Measurements from ENCODE around the gene BACE2. TPM values are rescaled to one million over a fixed set of nuclear protein-coding genes. Genes with fewer than 3 reads are reported as not detected.

The BACE2 gene
- polyA plus RNA-seq, 1 donor (not counting 4 experiments of a cell fraction or from before 2014, with no cell fraction given): 130 TPM

DNA sequence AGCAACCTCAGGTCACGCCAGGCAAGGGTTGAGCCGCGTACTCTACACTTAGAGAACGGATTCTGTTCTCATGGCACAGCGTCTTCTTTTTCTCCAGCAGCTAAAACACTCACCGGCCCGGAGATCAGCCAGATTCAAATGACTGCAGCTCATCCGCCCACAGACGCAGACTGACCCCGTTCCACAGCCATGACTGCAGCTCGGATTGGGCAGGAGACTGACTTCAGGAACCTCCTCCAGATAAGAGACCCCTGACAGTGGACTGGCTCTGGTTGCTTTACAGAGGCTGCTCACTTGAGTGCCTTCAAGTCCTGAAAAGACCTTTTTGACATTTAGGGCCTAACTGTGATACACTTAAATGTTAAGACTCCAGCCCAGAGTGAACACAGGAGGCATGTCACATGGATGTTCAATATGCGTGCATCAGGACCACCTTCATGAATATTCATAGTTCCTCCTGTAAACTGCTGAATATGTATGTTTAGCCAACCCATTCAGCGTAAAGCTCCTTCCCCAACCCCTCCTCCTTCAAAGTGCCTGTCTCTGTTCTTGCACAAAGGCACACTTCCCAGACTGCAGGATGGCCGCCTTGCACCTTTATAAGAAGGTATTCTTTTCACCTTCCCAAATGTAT is 42.6 kb downstream of the BACE2 start:
- TF ChIP-seq, protein P1, sequence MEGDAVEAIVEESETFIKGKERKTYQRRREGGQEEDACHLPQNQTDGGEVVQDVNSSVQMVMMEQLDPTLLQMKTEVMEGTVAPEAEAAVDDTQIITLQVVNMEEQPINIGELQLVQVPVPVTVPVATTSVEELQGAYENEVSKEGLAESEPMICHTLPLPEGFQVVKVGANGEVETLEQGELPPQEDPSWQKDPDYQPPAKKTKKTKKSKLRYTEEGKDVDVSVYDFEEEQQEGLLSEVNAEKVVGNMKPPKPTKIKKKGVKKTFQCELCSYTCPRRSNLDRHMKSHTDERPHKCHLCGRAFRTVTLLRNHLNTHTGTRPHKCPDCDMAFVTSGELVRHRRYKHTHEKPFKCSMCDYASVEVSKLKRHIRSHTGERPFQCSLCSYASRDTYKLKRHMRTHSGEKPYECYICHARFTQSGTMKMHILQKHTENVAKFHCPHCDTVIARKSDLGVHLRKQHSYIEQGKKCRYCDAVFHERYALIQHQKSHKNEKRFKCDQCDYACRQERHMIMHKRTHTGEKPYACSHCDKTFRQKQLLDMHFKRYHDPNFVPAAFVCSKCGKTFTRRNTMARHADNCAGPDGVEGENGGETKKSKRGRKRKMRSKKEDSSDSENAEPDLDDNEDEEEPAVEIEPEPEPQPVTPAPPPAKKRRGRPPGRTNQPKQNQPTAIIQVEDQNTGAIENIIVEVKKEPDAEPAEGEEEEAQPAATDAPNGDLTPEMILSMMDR (optimal IDR thresholded peaks at IDR 0.05 in 1 of 3, IDR thresholded peaks at IDR 0.05 in 1 of 3, conservative IDR thresholded peaks at IDR 0.05 in 1 of 3; ENCODE audit: extremely low read depth in 1 of 3, insufficient read depth in 2 of 3, low read length in 3 of 3): no peak
- TF ChIP-seq EZH2 (IDR thresholded peaks at IDR 0.05; ENCODE audit: low read length): no peak
- no peak overlapping the region for H2AFZ ChIP-seq (ENCODE audit: control insufficient read depth, low read length)
- H3K4me3 ChIP-seq (ENCODE audit: control insufficient read depth in 2 of 3, extremely low read depth in 1 of 3, insufficient read depth in 2 of 3, low read depth in 1 of 3, low read length in 3 of 3): no peak overlapping the region
- no peak for DNase-seq (ENCODE audit: low read depth, low spot score)
- H3K9ac ChIP-seq (ENCODE audit: control insufficient read depth, extremely low read depth, insufficient read depth, low read length): no peak overlapping the region
- H3K4me1 ChIP-seq (ENCODE audit: control insufficient read depth, extremely low read depth, insufficient read depth, low read length): no peaks in the 10 kb centered on the region
- H3K27me3 ChIP-seq (ENCODE audit: control insufficient read depth, extremely low read depth, insufficient read depth, low read length): no peaks in the 10 kb centered on the region
- H3K9me1 ChIP-seq (ENCODE audit: control insufficient read depth, extremely low read depth, insufficient read depth, low read length): no peaks in the 10 kb centered on the region
- no peak for FAIRE-seq
- H3K4me2 ChIP-seq (ENCODE audit: control insufficient read depth, extremely low read depth, insufficient read depth, low read depth, low read length): no peak overlapping the region
- dilution Hi-C loops (cut with MboI; ENCODE audit: extremely low pct_ligation_motif_present, low sequenced_read_pairs): no loop called here
- peaks cover 6% of the 10 kb centered on the region for H4K20me1 ChIP-seq (ENCODE audit: control insufficient read depth, extremely low read depth, insufficient read depth, low read length)
- peaks cover 0 to 5% of the 10 kb centered on the region in 2 experiments for H3K36me3 ChIP-seq (ENCODE audit: control insufficient read depth in 2 of 2, extremely low read depth in 1 of 2, insufficient read depth in 2 of 2, low read length in 2 of 2)
- peaks cover 76% of the 10 kb centered on the region for H3K79me2 ChIP-seq (ENCODE audit: control insufficient read depth, insufficient read depth, low read length)
- H3K27ac ChIP-seq (ENCODE audit: control insufficient read depth, insufficient read depth, low read length): no peak overlapping the region
- no peaks in the 10 kb centered on the region for H3K9me3 ChIP-seq (ENCODE audit: control insufficient read depth, low read depth, low read length)

GRCh38 chr21:41211060-41211805 is 43.3 kb downstream of the BACE2 start:
- DNase-seq (ENCODE audit: low read depth, low spot score) (no peak), FAIRE-seq (no peak)
- Histone ChIP-seq H3K4me1 (ENCODE audit: control insufficient read depth, extremely low read depth, insufficient read depth, low read length) (no peaks in the 10 kb centered on the region), H3K9me3 (ENCODE audit: control insufficient read depth, low read depth, low read length) (no peaks in the 10 kb centered on the region), H3K4me3 (ENCODE audit: control insufficient read depth in 2 of 3, extremely low read depth in 1 of 3, insufficient read depth in 2 of 3, low read depth in 1 of 3, low read length in 3 of 3) (no peak overlapping the region), H3K36me3 (ENCODE audit: control insufficient read depth in 2 of 2, extremely low read depth in 1 of 2, insufficient read depth in 2 of 2, low read length in 2 of 2) (peaks cover 0 to 6% of the 10 kb centered on the region in 2 experiments), H3K9ac (ENCODE audit: control insufficient read depth, extremely low read depth, insufficient read depth, low read length) (no peak overlapping the region), H3K9me1 (ENCODE audit: control insufficient read depth, extremely low read depth, insufficient read depth, low read length) (no peaks in the 10 kb centered on the region), H2AFZ (ENCODE audit: control insufficient read depth, low read length) (no peak overlapping the region), H4K20me1 (ENCODE audit: control insufficient read depth, extremely low read depth, insufficient read depth, low read length) (peaks cover 6% of the 10 kb centered on the region), H3K4me2 (ENCODE audit: control insufficient read depth, extremely low read depth, insufficient read depth, low read depth, low read length) (no peak overlapping the region), H3K27ac (ENCODE audit: control insufficient read depth, insufficient read depth, low read length) (no peak overlapping the region), H3K27me3 (ENCODE audit: control insufficient read depth, extremely low read depth, insufficient read depth, low read length) (no peaks in the 10 kb centered on the region), H3K79me2 (ENCODE audit: control insufficient read depth, insufficient read depth, low read length) (peaks cover 76% of the 10 kb centered on the region)
- dilution Hi-C loops (cut with MboI; ENCODE audit: extremely low pct_ligation_motif_present, low sequenced_read_pairs): no loop called here
- TF ChIP-seq, protein P1 (optimal IDR thresholded peaks at IDR 0.05 in 1 of 3, IDR thresholded peaks at IDR 0.05 in 1 of 3, conservative IDR thresholded peaks at IDR 0.05 in 1 of 3; ENCODE audit: extremely low read depth in 1 of 3, insufficient read depth in 2 of 3, low read length in 3 of 3): no peak
- TF ChIP-seq EZH2 (IDR thresholded peaks at IDR 0.05; ENCODE audit: low read length): no peak

Data from keratinocyte (primary cell).